GM11168 (cell line): ENCODE data around the gene PACRG.

Experiments used
- in situ Hi-C: fragments of 300-500 bp; cut with MboI; formaldehyde crosslinking; loops from one replicate; pipeline ENCODE4 v1.12.0; 2022; ENCODE audit warnings: low sequenced_read_pairs; ENCODE audit not compliant: unreplicated experiment

Gene PACRG

DNA sequence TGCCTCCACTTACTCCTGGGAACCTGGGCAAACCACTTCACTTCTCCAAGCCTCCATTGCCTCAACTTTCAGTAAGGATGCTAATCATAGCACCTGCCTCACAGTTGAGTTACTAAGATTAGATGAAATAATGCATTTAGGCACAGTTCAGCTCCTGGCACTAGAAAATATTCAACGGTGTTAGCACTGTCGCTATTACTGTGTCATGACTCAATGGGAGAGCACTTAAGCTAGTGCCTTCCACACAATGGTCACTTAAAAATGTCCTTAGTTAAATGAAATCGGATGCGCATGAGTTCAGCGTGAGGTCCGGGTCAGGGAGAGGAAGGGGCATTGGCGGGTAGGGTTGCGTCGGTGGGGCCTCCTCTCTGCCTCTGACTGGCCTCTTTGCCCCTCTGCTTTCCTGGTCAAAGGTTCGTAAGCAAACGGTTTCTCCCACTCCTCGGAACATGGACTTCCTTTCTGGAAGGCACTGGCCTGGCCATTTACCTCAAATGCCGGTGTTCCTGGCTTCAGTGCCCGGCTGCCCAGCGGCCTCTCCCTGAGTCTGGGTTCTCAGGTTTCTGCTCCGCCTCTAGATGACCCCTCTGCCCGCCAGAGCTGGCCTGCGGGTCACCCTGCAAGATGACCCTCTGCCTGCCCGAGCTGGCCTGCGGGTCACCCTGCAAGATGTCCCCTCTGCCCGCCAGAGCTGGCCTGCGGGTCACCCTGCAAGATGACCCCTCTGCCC is 562.9 kb downstream of the PACRG start:
- in situ Hi-C loops: no loop called here

DNA sequence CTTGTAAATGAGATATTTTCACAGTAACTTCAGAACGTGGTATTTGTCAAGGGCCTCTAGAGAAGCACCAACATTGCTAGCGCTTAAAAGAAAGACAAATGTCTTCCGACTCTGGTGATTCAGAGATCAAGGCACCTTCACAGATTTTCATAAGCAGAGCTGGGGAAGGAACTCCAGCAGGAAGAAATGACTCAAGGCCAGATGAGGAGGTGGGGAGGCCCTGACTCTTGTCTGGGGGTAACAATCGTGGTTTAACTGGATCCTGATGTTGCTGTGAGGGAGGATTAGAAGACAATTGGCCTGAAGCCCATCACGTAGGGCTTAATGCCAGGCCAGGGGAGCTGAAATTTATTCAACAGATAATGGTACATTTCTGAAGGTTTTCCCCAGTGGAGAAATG is 563.8 kb downstream of the PACRG start:
- in situ Hi-C loops: no loop called here

DNA sequence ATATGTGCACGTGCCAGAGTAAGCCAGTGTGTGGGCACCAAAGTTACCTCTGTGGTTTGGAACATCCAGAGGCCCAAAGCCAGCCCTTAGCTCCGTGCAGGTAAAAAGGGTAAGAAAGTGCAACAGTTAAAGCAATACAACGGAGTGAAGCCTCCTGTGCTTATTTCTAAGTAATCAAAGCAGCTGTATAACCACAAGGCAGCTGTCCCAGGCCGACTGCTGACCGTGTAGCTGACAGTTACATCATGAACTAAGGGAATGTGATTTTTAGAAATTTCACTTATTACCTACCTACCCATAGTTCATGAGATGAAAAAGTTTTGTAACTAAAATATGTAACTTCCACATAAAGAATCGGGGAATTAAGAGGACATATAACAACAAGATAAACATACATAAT is 565.5 kb downstream of the PACRG start:
- in situ Hi-C loops: no loop called here

DNA sequence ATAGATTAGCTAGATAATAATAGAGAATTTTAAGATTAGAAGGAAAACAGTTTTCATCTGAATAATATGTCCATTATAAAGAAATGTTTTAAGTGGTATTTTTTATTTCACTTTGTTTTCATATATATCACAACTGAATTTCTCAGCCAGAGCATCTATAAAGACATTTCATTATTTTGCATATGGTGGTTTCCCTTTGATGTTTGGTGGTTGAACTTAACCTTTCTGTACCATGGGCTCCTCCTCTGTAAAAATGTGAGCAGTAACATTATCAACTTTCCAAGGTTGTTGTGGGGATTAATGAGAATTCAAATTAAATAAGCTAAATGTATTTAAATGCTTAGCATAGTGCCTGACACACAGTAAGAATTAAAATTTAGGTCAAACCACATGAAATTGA is 567.0 kb downstream of the PACRG start:
- in situ Hi-C loops: no loop called here

DNA sequence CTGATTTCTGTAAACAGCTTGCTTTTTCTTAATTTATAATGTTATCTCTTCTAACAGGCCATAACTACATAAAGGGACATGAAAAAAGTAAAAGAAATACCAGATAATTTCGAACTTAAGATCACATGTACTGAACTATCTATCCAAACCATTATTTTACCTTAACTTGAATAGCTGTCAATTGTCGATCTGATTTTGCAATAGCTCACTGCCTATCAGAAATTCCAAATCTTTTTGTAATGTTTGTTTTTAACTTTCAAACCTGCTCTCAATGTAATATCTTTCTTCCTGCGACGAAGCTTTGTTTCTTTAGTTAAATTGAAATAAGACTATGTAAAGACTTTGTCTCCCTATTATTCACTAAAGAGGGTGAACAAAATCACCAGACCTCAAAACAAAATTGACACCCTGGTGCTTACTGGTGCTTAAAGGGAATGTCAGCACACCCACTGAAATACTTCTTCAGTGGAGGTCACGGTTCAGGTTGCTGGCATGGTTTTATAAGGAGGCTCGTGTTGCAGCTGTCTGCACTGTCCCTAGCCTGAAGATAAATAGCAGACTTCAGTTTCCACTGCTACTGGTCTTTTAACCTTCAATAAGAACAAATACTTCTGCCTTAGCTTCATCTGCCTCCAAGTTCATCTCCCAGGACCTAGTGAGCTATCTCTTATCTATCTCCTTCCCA is 569.2 kb downstream of the PACRG start:
- in situ Hi-C loops: no loop called here

DNA sequence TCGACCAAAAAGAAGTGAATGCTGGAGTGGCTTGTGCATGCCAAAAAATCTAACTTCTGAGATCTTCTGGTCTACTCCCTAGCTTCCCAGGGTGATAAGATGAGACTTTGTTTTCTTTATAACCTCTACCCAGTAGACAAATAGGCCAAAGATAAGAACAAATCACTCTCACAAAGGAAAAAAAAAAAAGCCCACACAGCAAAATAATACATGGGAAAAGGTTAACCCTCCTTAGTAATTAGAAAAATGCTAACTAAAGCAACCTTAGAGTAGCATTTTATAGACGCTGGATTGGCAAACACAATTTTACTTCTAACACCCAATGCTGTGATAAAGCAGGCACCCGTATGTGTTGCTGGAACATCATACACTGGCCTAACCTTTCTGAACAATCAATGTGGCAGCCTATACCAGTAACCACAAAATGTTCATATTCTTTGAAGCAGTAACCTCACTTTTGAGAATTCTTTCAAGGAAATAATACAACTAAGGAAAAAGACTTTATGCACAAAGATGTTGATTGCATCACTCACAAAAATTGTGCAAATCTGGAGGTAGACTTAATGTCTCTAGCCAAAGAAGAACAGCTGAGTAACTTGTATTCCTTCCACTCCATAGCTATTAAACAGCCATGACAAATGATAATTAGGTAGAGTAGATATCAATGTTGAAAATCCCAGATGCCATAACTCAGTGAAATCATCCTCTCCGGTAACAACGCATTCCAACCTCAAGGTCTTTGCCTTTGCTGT is 570.5 kb downstream of the PACRG start:
- in situ Hi-C loops: no loop called here

DNA sequence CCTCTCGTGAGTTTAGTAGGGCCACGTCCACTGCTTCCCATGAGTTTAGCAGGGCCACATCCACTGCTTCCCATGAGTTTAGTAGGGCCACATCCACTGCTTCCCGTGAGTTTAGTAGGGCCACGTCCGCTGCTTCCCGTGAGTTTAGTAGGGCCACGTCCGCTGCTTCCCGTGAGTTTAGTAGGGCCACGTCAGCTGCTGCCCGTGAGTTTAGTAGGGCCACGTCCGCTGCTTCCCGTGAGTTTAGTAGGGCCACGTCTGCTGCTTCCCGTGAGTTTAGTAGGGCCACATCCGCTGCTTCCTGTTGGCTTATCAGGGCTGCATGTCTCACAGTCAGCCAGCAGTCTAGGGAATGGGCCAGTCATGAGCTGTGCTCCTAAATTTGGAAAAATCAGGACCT is 573.1 kb downstream of the PACRG start:
- in situ Hi-C loops: no loop called here

DNA sequence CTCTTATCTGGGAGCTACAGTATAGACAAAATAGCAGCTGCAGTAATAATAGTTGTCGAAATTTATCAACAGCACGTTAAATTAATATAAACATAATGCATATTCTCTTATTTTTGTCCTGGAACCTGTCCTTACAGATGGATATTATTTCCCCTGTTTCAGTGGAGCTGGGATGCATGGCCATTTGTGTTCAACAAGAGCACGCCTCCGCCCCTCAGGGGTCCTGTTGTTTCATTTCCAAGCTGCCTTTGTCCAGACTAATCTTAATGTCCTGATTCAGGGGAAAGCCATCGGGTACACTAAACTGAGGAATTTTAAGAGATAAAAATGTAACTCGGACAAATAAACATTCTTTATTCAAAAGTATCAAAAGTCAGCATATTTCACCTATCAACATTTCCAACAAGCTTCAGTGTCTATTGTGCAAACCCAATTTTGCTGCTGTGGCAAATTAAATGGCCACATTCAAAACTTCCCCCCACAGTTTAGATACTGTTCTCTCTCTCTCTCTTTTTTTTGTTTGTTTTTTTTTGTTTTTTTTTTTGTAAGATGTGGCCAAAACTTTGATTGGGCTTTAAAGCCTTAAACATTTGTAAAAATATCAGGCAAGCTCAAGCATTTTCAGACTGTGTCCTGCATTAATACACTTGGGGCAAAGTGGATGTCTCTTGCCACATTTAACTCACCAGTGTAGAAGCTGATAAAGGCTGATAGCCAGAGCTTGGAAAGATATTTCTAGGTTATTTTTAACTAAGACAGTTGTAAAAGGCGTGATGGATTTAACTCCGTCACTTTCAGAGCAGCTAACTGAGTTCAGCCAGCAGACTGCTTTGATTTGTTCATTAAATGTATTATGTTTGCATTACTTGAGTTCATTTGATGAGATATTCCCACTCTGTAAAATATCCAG is 574.2 kb downstream of the PACRG start:
- in situ Hi-C loops: no loop called here

DNA sequence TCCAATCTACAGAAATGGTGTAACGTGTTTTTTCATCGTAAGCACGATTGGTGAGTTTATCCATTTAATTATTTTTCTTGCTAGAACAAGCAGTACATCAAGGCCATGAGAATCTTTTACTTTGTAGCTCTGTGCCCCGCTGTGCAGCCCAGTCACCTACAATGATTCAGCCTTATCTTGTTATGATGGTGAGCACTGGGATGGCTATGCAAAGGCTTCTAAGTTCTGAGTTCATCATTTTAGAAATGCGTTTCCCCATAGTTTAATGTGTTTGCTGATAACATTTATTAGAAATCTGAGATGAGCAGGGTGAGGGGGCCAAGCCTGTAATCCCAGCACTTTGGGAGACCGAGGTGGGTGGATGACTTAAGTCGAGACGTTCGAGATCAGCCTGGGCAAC is 575.0 kb downstream of the PACRG start:
- in situ Hi-C loops: no loop called here

DNA sequence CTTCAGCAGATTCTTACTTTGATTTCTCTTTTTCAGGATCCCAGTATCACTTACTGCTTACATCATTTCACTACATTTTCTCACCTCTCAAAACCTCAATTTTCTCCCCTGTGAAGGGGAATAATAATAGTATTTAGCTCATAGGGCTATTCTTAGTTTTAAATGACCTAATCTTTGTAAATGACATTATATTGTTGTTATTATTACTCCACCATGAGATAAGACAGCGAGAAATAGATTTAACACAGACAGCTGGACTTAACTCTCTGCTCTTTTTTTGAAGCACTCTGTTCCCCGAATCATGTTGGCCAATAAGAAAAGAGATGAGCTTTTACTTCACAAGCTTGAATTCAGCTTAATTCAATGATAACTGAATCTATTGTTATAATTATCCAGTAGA is 578.2 kb downstream of the PACRG start:
- in situ Hi-C loops: no loop called here

DNA sequence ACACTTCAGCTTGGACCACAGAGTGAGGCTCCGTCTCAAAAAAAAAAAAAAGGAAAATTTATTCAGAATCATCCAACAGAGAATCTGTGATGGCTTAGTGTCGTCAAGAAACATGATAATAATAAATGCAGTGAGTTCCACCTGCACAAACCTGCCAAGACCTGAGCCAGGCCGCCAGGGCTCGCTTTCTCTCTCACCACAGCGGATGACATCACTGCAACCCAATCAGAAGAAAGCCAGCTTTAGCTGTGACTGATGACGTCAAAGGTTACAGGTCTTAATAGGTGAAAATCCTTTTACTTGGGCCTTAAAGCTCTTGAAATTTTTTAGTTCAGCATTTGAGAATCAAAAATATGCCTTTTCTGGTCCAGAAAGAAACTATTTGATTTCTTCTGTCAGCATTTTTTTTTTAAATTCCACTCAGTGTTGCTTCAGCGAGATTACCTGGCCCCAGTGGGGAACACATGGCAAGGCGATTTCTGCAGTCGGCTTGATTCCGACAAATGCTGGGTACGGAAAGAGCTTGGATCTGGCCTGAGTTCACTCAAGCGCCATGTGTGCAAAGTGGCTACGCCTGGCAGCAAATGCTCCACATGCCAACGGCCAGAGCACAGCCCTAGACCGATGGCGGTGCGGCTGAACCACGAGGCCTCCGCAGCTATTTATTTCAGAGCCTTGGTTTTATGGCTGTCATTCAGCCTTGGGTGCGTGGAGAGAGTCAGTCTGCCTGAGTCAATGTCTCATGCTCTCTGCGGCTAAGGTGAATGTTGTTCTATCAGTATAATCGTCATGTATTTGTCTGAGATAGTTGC is 581.1 kb downstream of the PACRG start:
- in situ Hi-C loops: no loop called here

DNA sequence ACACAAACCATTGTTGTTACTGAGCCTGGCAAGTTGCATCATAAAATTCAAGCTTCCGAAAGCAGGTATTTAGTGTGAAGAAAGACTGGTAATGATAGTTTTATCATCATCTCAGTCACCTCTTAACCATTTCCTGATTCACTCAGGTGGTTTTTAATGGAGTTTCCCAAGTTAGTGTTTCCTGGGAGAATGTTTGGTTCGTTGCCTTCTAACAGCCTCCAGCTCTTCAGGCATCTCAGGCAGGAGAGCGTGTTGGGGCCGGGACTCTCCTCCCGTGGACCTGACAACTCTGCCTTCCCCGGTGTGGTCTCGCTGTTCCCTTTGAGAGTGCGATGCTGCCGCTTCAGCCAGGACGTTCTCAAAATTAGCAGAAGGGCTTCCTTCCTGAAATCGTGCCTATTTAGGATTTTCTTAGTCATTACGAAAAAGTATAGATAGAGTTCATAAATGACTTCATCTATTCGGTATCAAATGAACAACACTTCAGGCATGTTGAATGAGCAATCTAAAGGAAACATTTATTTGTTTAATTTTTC is 581.8 kb downstream of the PACRG start:
- in situ Hi-C loops: no loop called here

DNA sequence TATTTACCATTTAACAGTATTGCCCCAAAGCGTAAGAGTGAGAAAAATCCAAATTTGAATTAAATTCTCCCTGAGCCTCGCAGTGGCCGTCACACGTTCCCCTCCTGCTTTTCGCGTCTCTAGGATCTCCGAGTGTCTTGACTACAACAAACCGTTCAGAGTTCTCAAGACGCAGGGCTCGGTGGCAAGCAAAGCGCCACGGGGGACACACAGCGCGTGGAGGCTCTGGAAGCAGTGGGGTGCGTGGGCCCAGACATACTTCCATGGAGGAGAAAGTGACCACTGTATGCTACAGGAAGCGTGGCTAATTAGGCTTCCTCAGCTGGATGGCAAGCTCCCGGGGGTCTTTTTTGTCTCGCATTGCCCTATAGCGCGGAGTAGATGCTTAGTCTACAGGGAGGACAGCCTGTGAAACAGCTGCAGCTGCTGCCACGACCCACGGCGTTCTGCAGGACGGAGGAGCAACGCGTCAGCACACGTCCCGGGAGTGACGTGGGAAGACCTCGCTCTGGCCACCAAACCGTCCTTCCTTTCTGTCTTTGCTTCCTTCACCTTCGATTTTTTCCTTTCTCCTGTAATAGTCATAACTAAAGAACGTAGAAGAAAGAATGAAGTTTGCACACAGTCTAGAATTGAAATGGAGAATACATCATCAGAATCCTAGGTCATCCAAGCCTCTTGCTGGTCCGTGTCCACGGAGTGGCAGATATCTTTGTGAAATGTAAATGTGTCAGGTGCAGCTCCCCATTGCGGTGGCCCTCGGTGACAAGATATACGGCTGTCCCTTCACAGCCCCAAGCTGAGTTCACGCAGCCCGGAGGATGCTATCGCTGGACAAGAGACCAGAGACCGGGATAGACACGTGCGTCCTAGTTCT is 582.6 kb downstream of the PACRG start:
- in situ Hi-C loops: no loop called here

DNA sequence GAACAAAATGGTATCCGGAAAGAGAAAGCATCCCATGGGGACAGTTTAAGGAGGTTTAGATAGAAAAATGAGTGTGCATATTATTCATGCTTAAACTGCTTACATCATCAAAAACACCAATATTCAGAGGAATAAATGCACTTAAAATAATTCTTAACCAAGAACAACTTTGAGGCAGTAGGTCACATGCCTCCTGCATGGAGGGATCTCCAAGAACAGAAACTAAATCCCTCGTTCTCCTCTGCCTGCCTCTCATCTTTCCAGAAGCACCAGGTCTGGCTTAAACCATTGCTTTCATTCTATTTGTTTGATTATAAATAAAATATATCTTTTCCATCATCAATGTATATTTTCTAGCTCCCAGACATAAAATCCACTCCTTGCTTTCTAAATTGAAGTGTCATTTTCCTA is 583.2 kb downstream of the PACRG start:
- in situ Hi-C loops: no loop called here

DNA sequence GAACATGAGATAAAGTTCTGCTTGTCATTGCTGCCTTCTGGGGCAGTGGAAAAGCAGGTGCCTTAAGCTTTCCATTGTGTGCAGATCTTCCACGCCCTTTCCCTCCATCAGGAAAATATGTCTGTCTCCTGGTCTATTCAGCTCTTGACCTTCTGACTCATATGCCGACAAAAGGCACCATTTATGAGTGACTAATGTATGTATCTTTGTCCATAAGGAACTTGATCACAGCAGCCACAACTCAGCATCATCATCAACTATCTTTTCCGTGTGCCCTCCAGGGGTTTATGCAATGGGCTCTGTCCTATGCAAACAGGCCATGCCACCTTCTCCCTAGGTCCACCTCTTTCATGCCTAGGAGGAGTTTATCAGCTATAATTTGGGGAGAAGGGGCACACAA is 584.1 kb downstream of the PACRG start:
- in situ Hi-C loops: no loop called here

DNA sequence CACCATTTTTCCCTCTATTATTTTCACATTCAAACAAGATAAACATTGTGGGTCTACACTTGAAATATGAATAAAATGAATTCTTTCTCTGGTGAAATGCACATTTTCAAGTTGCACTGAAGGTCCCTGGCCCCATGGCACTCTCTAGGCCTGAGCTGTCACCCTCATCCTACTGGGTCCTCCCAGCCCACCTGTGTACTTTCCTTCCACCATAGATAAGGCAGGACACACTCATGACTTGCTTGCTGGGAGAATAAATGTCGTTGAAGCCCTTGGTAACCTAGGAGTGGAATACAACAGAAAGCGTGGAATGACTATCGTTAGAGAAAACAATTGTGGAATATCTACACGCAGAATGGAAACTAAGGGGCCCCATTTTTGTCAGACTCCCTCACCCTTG is 585.8 kb downstream of the PACRG start:
- in situ Hi-C loops: no loop called here

DNA sequence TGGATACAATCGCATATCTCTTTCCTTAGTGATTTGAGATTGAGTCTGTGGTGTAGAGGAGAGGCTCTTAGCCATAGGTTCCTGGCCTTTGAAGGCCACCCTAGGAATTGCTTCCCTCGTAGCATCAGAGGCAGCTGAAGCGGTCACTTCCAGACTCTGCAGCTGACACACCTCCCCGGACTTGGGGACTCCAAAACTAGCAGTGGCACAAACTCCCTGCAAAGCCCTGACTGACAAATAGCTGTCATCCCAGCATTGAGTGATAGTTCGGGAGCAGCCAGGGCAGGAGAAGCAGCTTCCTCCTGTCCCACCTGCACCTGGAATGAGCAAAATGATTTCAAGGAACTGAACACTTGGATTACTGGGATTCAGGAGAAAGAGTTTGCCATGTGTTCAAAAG is 586.2 kb downstream of the PACRG start:
- in situ Hi-C loops: no loop called here

DNA sequence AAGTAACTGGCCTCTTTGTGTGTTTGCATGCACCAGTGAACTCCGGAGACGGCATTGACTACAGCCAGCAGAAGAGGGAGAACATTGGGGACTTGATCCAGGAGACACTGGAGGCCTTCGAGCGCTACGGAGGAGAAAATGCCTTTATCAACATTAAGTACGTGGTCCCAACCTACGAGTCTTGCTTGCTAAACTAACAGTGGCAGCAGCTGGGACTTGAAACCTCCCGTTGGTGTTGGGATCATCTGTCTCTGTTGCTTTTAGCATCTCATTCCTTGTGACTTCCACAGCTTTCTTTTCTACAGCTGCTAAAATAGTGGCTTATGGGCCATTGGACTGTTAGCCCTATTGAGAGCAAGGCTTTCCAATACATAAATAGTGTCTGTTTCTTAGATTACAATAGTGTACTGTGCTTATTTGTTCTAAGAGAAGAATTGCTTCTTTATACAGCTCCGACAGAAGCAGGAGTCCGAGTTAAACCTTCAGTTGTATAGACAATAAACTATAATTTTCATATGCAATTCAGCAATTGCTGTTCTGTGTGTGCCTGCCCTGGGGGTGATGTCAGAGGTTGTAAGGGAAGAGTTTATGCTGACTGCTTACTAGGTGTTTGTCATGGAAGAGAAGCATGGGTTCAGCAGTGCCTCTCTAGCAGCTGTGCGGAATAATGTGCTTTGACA is 587.2 kb downstream of the PACRG start:
- in situ Hi-C loops: no loop called here
